H1 (cell line): ENCODE measurements around the gene TTC34. TPM values are rescaled to one million over a fixed set of nuclear protein-coding genes. Genes with fewer than 3 reads are reported as not detected.

Experiments
- CTCF ChIA-PET: fragments of 300-600 bp; sonication (Branson Sonifier 250); formaldehyde crosslinking; loops from one replicate; lab custom pipeline; 2021; ENCODE audit not compliant: partially characterized antibody; lab: Charles Lee
- POLR2A ChIA-PET: fragments of 300-600 bp; sonication (Branson Sonifier 250); formaldehyde crosslinking; loops from one replicate; lab custom pipeline; 2021; ENCODE audit warnings: inconsistent platforms; ENCODE audit not compliant: partially characterized antibody; lab: Charles Lee
- DNase-seq, 2 experiments: peaks; one replicate each; pipeline versions ENCODE4 v3.0.0 to v3.0.0-alpha.2; 2010 to 2022; ENCODE audit warnings: low spot score in 2 of 2, low read depth in 1 of 2, mixed read lengths in 1 of 2
- FAIRE-seq: peaks from 2 replicates; lab custom pipeline; 2011; peaks lifted over from hg19 to GRCh38; lab: Jason Lieb, UNC
- H2AFZ ChIP-seq: 2 replicates; pipeline ENCODE4 v1.8.1; 2012; ENCODE audit warnings: low read length, inconsistent platforms
- H2AK5ac ChIP-seq: 2 replicates; pipeline ENCODE4 v1.6.1; 2013; ENCODE audit warnings: low read depth, low read length
- H2BK120ac ChIP-seq: replicated peaks from 2 replicates; pipeline ENCODE3; 2013; ENCODE audit warnings: low read depth, low read length, inconsistent platforms
- H2BK12ac ChIP-seq: 2 replicates; pipeline ENCODE4 v1.6.1; 2013; ENCODE audit warnings: low read depth, low read length
- H2BK15ac ChIP-seq: 2 replicates; pipeline ENCODE4 v1.6.1; 2013; ENCODE audit warnings: low read length
- H2BK20ac ChIP-seq: 2 replicates; pipeline ENCODE4 v1.6.1; 2013; ENCODE audit warnings: low read length
- H2BK5ac ChIP-seq: 2 replicates; pipeline ENCODE4 v1.6.1; 2013; ENCODE audit warnings: low read depth, low read length
- H3K14ac ChIP-seq: 2 replicates; pipeline ENCODE4 v1.6.1; 2013; ENCODE audit warnings: inconsistent platforms; ENCODE audit not compliant: insufficient read length
- H3K18ac ChIP-seq: 2 replicates; pipeline ENCODE4 v1.6.1; 2013; ENCODE audit warnings: low read length; ENCODE audit errors: extremely low read depth
- H3K23ac ChIP-seq: 2 replicates; pipeline ENCODE4 v1.6.1; 2013; ENCODE audit warnings: inconsistent platforms; ENCODE audit not compliant: insufficient read length
- H3K23me2 ChIP-seq: 2 replicates; pipeline ENCODE4 v1.6.1; 2013; ENCODE audit warnings: low read depth, low read length
- H3K27ac ChIP-seq: 2 replicates; pipeline ENCODE4 v1.6.1; 2011; ENCODE audit warnings: low read depth, low read length, inconsistent platforms
- H3K27me3 ChIP-seq, 4 experiments: replicated peaks in 1 of 4; 1 replicate in 1 of 4; 2 replicates in 3 of 4; pipeline versions ENCODE4 v1.6.1 to v1.8.1; 2011 to 2013; ENCODE audit warnings: low read length in 3 of 4, mild to moderate bottlenecking in 3 of 4, inconsistent platforms in 2 of 4, mixed read lengths in 2 of 4, moderate library complexity in 1 of 4; ENCODE audit not compliant: control insufficient read depth in 3 of 4, insufficient read depth in 3 of 4; ENCODE audit errors: extremely low read depth in 1 of 4
- H3K36me3 ChIP-seq, 4 experiments: 2 replicates each; pipeline versions ENCODE4 v1.6.1 to v1.8.1; 2011 to 2013; ENCODE audit warnings: mild to moderate bottlenecking in 4 of 4, low read length in 3 of 4, moderate library complexity in 2 of 4, control low read depth in 1 of 4, inconsistent platforms in 1 of 4; ENCODE audit not compliant: insufficient read depth in 4 of 4, control insufficient read depth in 2 of 4
- H3K4ac ChIP-seq: replicated peaks from 2 replicates; pipeline ENCODE3; 2013; ENCODE audit warnings: low read length, low read depth, mixed read lengths, inconsistent platforms; ENCODE audit not compliant: insufficient read length
- H3K4me1 ChIP-seq, 4 experiments: replicated peaks in 1 of 4; 1 replicate in 1 of 4; 2 replicates in 3 of 4; pipeline versions ENCODE4 v1.6.1 to v1.8.1; 2011 to 2013; ENCODE audit warnings: low read length in 3 of 4, inconsistent platforms in 2 of 4, mixed read lengths in 1 of 4; ENCODE audit not compliant: insufficient read depth in 4 of 4, control insufficient read depth in 3 of 4
- H3K4me2 ChIP-seq, 2 experiments: 2 replicates each; pipeline versions ENCODE4 v1.6.1 to v1.8.1; 2011 to 2013; ENCODE audit warnings: low read depth in 2 of 2, low read length in 2 of 2, control low read depth in 1 of 2, inconsistent platforms in 1 of 2, mild to moderate bottlenecking in 1 of 2; ENCODE audit not compliant: insufficient read depth in 1 of 2
- H3K4me3 ChIP-seq, 4 experiments: fragments of 200-600, 300-600 bp in 1 of 4; sonication (generic), shearing (Covaris generic), sonication (Bioruptor Twin) in 1 of 4; 2 replicates each; pipeline versions ENCODE4 v1.5.1 to v1.8.1; 2011 to 2016; ENCODE audit warnings: low read length in 4 of 4, low read depth in 3 of 4, control low read depth in 2 of 4, inconsistent platforms in 2 of 4, mild to moderate bottlenecking in 2 of 4, mixed read lengths in 1 of 4, moderate library complexity in 1 of 4; ENCODE audit not compliant: insufficient read depth in 2 of 4; ENCODE audit errors: extremely low read depth in 1 of 4
- H3K56ac ChIP-seq: replicated peaks from 2 replicates; pipeline ENCODE3; 2013; ENCODE audit warnings: low read depth, mild to moderate bottlenecking, mixed read lengths, low read length, inconsistent platforms; ENCODE audit not compliant: insufficient read length
- H3K79me1 ChIP-seq: 2 replicates; pipeline ENCODE4 v1.6.1; 2013; ENCODE audit warnings: low read depth, low read length, control low read depth
- H3K79me2 ChIP-seq, 2 experiments: 2 replicates each; pipeline versions ENCODE4 v1.6.1 to v1.8.1; 2012 to 2013; ENCODE audit warnings: low read length in 2 of 2, mild to moderate bottlenecking in 2 of 2, inconsistent platforms in 1 of 2; ENCODE audit not compliant: insufficient read depth in 2 of 2, control insufficient read depth in 1 of 2
- H3K9ac ChIP-seq, 4 experiments: replicated peaks in 1 of 4; 1 replicate in 1 of 4; 2 replicates in 3 of 4; pipeline versions ENCODE4 v1.6.1 to v1.8.1; 2011 to 2013; ENCODE audit warnings: low read depth in 3 of 4, low read length in 3 of 4, control low read depth in 2 of 4, mild to moderate bottlenecking in 2 of 4, moderate library complexity in 2 of 4, inconsistent platforms in 1 of 4; ENCODE audit errors: extremely low read depth in 1 of 4
- H3K9me3 ChIP-seq, 2 experiments: 2 replicates each; pipeline versions ENCODE4 v1.6.1 to v1.8.1; 2012 to 2013; ENCODE audit warnings: mild to moderate bottlenecking in 2 of 2, moderate library complexity in 2 of 2, control low read depth in 1 of 2, inconsistent platforms in 1 of 2, low read depth in 1 of 2, low read length in 1 of 2, mixed read lengths in 1 of 2; ENCODE audit not compliant: insufficient read depth in 2 of 2
- H4K20me1 ChIP-seq, 2 experiments: replicated peaks in 1 of 2; 2 replicates each; pipeline versions ENCODE3 to v1.8.1; 2011 to 2013; ENCODE audit warnings: inconsistent platforms in 2 of 2, low read length in 2 of 2, mild to moderate bottlenecking in 1 of 2; ENCODE audit not compliant: insufficient read depth in 2 of 2, control insufficient read depth in 1 of 2
- H4K5ac ChIP-seq: 2 replicates; pipeline ENCODE4 v1.6.1; 2013; ENCODE audit warnings: low read length, low read depth, mixed read lengths, inconsistent platforms; ENCODE audit not compliant: insufficient read length
- H4K8ac ChIP-seq: 2 replicates; pipeline ENCODE4 v1.8.0; 2013; ENCODE audit warnings: mild to moderate bottlenecking, moderate library complexity, low read length, inconsistent platforms; ENCODE audit not compliant: insufficient read depth; ENCODE audit errors: extremely low read depth
- H4K91ac ChIP-seq: replicated peaks from 2 replicates; pipeline ENCODE3; 2013; ENCODE audit warnings: low read length, mixed read lengths, inconsistent platforms; ENCODE audit not compliant: insufficient read length
- CTBP2 ChIP-seq: IDR thresholded peaks from 2 replicates; pipeline ENCODE4 v1.7.0; 2011; ENCODE audit warnings: borderline replicate concordance, mild to moderate bottlenecking, moderate library complexity, mixed read lengths, low read length; ENCODE audit not compliant: insufficient read depth, insufficient read length
- FOSL1 ChIP-seq: IDR thresholded peaks from 2 replicates; pipeline ENCODE4 v1.6.1; 2011; ENCODE audit warnings: mild to moderate bottlenecking, low read depth, low read length, moderate library complexity; ENCODE audit not compliant: insufficient read depth
- GTF2F1 ChIP-seq: IDR thresholded peaks from 2 replicates; pipeline ENCODE4 v1.6.1; 2012; ENCODE audit warnings: low read depth, low read length, improper control_type of control experiment, borderline replicate concordance
- RBBP5 ChIP-seq: IDR thresholded peaks from 2 replicates; pipeline ENCODE4 v1.7.1; 2012; ENCODE audit warnings: low read depth, mild to moderate bottlenecking, inconsistent platforms, low read length, moderate library complexity, borderline replicate concordance
- USF2 ChIP-seq: IDR thresholded peaks from 2 replicates; pipeline ENCODE4 v1.6.1; 2011; ENCODE audit warnings: low read length, improper control_type of control experiment
- WGBS, 2 experiments: shearing (Covaris generic) in 1 of 2; methylation state at CpG; one replicate each; pipeline versions ENCODE4 v1.1.6 to v1.1.7; 2013 to 2015; ENCODE audit warnings: low lambda C conversion rate in 2 of 2, mixed read lengths in 2 of 2, inconsistent platforms in 1 of 2, low coverage in 1 of 2, missing lambda C conversion rate in 1 of 2; ENCODE audit not compliant: insufficient replicate concordance in 2 of 2, insufficient coverage in 1 of 2, insufficient read length in 1 of 2; ENCODE audit errors: extremely low coverage in 1 of 2, missing lambda C conversion rate in 1 of 2; 5-methylcytosine and 5-hydroxymethylcytosine counted together
- polyA plus RNA-seq, 7 experiments: library from polyadenylated mRNA; depleted of rRNA in 3 of 7; stranded (reverse) in 5 of 7; unstranded in 2 of 7; fragments of >200 nt in 5 of 7; fragments of 200-250 nt in 2 of 7; gene quantifications; 1 replicate in 5 of 7; 2 replicates in 1 of 7; 4 replicates in 1 of 7; pipeline versions ENCODE4 v1.2.1 to v1.2.3, GENCODE V29; 2011 to 2013; ENCODE audit warnings: missing spikeins in 2 of 7, mixed read lengths in 2 of 7
- total RNA-seq: library from RNA; stranded (reverse); fragmentation: NEBNext Ultra II Directional; extraction: Animal tissue kit (Norgen Biotek cat#: 25700); gene quantifications from 2 replicates; pipeline ENCODE4 v1.2.1, GENCODE V29; 2021

Gene TTC34
- total and polyA plus RNA-seq, 2 of the 8 experiments (the other 6 are each of a cell fraction or from before 2014, with no cell fraction given) = 0.23 to 0.50 TPM

- Histone ChIP-seq H3K56ac (no peak overlapping the region), H3K4me1 (no peaks in the 10 kb centered on the region), H2BK20ac (no peak overlapping the region), H3K4me3 (no peak overlapping the region), H3K18ac (no peak overlapping the region), H4K5ac (no peak overlapping the region), H3K79me2 (no peaks in the 10 kb centered on the region), H3K23me2 (no peaks in the 10 kb centered on the region), H3K27me3 (no peaks in the 10 kb centered on the region), H4K8ac (no peak overlapping the region; the same call in 1 of the 2 replicates), H3K9ac (no peak overlapping the region), H4K91ac (no peak overlapping the region), H3K27ac (no peak overlapping the region), H2BK15ac (no peak overlapping the region), H3K14ac (no peak overlapping the region), H2AFZ (no peak overlapping the region), H2BK5ac (no peak overlapping the region), H2BK120ac (no peak overlapping the region), H2AK5ac (no peak overlapping the region), H3K36me3 (no peaks in the 10 kb centered on the region), H3K79me1 (no peaks in the 10 kb centered on the region), H2BK12ac (no peak overlapping the region), H4K20me1 (no peaks in the 10 kb centered on the region), H3K4me2 (no peak overlapping the region), H3K9me3 (peaks cover 75 to 85% of the 10 kb centered on the region in 2 experiments), H3K23ac (no peak overlapping the region), H3K4ac (no peak overlapping the region)
- ChIA-PET POLR2A (no interaction called here), CTCF (no interaction called here)
- 64% methylated on average over 10 of the region's 10 CpGs; no CpG with 5 or more reads in 1 of the 2 experiments for WGBS, 2 experiments
- TF ChIP-seq GTF2F1 = no peak
- no peak for TF ChIP-seq FOSL1
- TF ChIP-seq USF2 = no peak
- TF ChIP-seq CTBP2 = no peak
- no peak for TF ChIP-seq RBBP5
- DNase-seq (no peak), FAIRE-seq (no peak)
Observed at GRCh38 chr1:2650967-2651645, 150.4 kb downstream of the TTC34 start.
